ENCODE measurements around the gene KCNAB1. TPM values are rescaled to one million over a fixed set of nuclear protein-coding genes. Genes with fewer than 3 reads are reported as not detected.

The KCNAB1 gene
- total and polyA plus RNA-seq, 2 donors (not counting 3 experiments of a cell fraction or from before 2014, with no cell fraction given), result 0.21 TPM; not detected in 1

DNA sequence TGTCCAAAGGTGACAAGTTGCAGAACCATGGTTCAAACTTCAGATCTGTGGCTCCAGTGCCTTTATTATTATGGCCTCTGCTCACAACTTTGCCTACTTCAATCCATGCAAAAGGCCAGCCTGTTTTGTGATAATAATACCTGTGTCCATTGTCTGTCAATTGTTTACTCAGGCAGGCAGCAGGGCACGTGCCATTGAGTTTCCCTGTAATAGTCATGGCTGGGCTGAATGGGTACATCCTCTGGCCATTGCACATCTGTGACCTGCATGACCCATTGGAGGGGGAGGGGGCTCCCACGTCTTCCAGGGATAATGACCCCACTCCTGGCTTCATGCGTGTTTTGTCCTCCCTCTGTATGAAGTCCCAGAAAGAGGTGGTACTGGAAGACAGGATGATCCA is 219.1 kb downstream of the KCNAB1 start:
- no peak overlapping the region for H2AFZ ChIP-seq (ENCODE audit: low read depth, low read length)
- no TSS peak for BruUV-seq (replicated peaks)
- H3K9me3 ChIP-seq (replicated peaks; ENCODE audit: control insufficient read depth, insufficient read depth, low read length), result no peaks in the 10 kb centered on the region
- FAIRE-seq (no peak), DNase-seq (ENCODE audit: low read depth, low spot score) (no peak)
- H3K9me1 ChIP-seq (replicated peaks; ENCODE audit: control insufficient read depth, extremely low read depth, insufficient read depth, low read length), result no peaks in the 10 kb centered on the region
- TF ChIP-seq FOS (IDR thresholded peaks at IDR 0.05; ENCODE audit: borderline replicate concordance, insufficient read depth, low read length), result no peak
- no peak for TF ChIP-seq MYC (IDR thresholded peaks at IDR 0.05; ENCODE audit: low read depth, low read length)
- TF ChIP-seq GATA2 (IDR thresholded peaks at IDR 0.05; ENCODE audit: insufficient read depth, insufficient read length, low read depth, low read length), result no peak
- no peak for TF ChIP-seq POLR2AphosphoS5 (IDR thresholded peaks at IDR 0.05; ENCODE audit: insufficient read depth, low read depth, low read length)
- TF ChIP-seq CTCF (IDR thresholded peaks at IDR 0.05; ENCODE audit: extremely low read depth in 1 of 2, insufficient read depth in 1 of 2, low read depth in 1 of 2, low read length in 2 of 2), result no peak
- TF ChIP-seq, protein P1, sequence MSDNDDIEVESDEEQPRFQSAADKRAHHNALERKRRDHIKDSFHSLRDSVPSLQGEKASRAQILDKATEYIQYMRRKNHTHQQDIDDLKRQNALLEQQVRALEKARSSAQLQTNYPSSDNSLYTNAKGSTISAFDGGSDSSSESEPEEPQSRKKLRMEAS (IDR thresholded peaks at IDR 0.05; ENCODE audit: insufficient read depth, insufficient read length), result no peak
- no peak for TF ChIP-seq JUN (IDR thresholded peaks at IDR 0.05; ENCODE audit: borderline replicate concordance, insufficient read depth, insufficient read length, low read depth)
- no peak for TF ChIP-seq POLR2A (IDR thresholded peaks at IDR 0.05; ENCODE audit: low read depth, low read length)
- TF ChIP-seq EZH2 (IDR thresholded peaks at IDR 0.05; ENCODE audit: borderline replicate concordance, low read depth, low read length, severe bottlenecking), result no peak
- no peak overlapping the region for H3K9ac ChIP-seq (replicated peaks; ENCODE audit: extremely low read depth, insufficient read depth, low read length)
- no peaks in the 10 kb centered on the region for H3K4me1 ChIP-seq (ENCODE audit: control insufficient read depth, extremely low read depth, insufficient read depth, low read length)
- no peaks in the 10 kb centered on the region for H3K27me3 ChIP-seq (ENCODE audit: control insufficient read depth in 2 of 2, insufficient read depth in 2 of 2, low read length in 2 of 2)
- ChIA-PET POLR2A (no interaction called here), CTCF (no interaction called here)
- H3K4me2 ChIP-seq (ENCODE audit: insufficient read depth, low read length), result no peak overlapping the region
- no peaks in the 10 kb centered on the region for H4K20me1 ChIP-seq (replicated peaks; ENCODE audit: control insufficient read depth, extremely low read depth, insufficient read depth, low read length)
- dilution Hi-C loops (cut with MboI; ENCODE audit: extremely low pct_ligation_motif_present, low sequenced_read_pairs), result no loop called here
- no peaks in the 10 kb centered on the region for H3K79me2 ChIP-seq (ENCODE audit: control insufficient read depth, insufficient read depth, low read length)
- H3K36me3 ChIP-seq (ENCODE audit: control insufficient read depth in 2 of 2, extremely low read depth in 1 of 2, insufficient read depth in 2 of 2, low read length in 2 of 2), result no peaks in the 10 kb centered on the region
- intact Hi-C loops (cut with micrococcal nuclease), result no loop called here
- H3K4me3 ChIP-seq (replicated peaks in 1 of 3; ENCODE audit: insufficient read depth in 1 of 3, low read depth in 1 of 3, low read length in 3 of 3), result no peak overlapping the region
- H3K27ac ChIP-seq (ENCODE audit: insufficient read depth, low read depth, low read length), result no peak overlapping the region

All from endothelial cell of umbilical vein (primary cell).